ENCODE measurements around the gene CPLX4.

DNA sequence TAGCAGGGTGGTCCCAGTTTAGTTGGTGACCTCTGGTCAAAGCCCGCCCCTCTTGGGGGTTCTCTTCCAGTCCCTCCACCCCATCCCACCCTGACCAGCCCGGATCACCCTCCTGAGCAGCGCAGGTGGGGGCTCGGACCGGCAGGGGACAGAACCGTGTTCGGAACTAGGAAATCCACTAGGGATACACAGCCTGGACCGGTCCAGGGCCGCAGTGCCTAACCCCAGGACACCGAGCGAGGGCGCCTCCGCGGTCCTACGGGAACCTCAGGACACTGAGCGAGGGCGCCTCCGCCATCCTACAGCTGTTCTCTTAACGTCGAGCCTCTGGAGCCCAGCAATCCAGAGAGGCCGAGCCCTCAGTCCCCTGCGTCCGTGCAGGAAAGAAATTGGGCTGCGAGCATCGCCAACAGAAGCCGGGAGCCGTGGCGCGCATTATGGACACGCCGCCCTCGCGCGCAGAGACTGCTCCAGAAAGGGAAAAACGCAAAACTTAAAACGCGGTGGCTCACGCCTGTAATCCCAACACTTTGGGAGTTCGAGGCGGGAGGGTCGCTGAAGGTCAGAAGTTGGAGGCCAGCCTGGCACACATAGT is 53.7 kb downstream of the CPLX4 start:
- TF ChIP-seq, protein P1, sequence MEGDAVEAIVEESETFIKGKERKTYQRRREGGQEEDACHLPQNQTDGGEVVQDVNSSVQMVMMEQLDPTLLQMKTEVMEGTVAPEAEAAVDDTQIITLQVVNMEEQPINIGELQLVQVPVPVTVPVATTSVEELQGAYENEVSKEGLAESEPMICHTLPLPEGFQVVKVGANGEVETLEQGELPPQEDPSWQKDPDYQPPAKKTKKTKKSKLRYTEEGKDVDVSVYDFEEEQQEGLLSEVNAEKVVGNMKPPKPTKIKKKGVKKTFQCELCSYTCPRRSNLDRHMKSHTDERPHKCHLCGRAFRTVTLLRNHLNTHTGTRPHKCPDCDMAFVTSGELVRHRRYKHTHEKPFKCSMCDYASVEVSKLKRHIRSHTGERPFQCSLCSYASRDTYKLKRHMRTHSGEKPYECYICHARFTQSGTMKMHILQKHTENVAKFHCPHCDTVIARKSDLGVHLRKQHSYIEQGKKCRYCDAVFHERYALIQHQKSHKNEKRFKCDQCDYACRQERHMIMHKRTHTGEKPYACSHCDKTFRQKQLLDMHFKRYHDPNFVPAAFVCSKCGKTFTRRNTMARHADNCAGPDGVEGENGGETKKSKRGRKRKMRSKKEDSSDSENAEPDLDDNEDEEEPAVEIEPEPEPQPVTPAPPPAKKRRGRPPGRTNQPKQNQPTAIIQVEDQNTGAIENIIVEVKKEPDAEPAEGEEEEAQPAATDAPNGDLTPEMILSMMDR (IDR thresholded peaks at IDR 0.05), result no peak
- TF ChIP-seq POLR2A (IDR thresholded peaks at IDR 0.05), result no peak

Data from heart left ventricle (tissue), 13 donors.